ENCODE measurements around the gene CDC20. TPM values are rescaled to one million over a fixed set of nuclear protein-coding genes. Genes with fewer than 3 reads are reported as not detected.
A peak's percentile ranks its signal among the peaks of the same experiment; 100 is the strongest.

The CDC20 gene
- polyA plus RNA-seq, 1 experiment, result 22.8 TPM

DNA sequence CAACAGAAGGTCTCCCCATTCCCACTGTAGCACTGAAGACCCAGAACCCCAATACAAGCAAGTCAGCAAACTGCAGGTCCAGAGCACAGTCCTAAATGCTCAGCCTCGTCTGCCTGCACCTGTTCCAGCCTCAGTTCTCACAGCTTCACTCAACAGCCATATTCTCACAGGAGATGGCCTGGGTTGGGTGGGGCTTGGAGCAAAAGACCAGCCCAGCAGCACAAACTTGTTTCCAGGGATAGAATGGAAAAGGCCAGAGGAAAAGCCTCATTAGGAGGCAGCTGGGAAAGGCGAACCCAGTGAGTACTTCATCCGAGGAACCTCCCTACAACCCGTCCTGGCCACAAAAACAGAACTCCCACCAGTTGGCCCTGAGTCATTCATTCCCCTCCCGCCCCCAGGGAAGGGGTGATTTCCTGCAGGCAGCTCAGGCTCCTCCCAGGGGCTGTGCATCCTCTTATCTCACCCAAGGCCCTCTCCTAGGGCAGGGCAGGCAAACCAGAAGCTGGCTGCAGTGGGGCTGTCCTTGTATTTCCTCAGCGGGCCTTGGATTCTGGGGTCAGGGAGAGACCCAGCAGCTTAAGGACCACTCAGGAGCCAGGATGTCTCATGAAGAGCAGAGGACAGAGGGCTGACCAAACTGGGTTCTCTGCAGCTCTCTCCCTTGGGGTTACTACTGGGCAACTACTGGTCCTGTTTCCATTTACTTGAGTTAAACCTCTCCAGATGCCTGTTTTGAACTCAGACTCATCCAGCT, 28.6 kb upstream of the CDC20 start:
- TF ChIP-seq, protein P1, sequence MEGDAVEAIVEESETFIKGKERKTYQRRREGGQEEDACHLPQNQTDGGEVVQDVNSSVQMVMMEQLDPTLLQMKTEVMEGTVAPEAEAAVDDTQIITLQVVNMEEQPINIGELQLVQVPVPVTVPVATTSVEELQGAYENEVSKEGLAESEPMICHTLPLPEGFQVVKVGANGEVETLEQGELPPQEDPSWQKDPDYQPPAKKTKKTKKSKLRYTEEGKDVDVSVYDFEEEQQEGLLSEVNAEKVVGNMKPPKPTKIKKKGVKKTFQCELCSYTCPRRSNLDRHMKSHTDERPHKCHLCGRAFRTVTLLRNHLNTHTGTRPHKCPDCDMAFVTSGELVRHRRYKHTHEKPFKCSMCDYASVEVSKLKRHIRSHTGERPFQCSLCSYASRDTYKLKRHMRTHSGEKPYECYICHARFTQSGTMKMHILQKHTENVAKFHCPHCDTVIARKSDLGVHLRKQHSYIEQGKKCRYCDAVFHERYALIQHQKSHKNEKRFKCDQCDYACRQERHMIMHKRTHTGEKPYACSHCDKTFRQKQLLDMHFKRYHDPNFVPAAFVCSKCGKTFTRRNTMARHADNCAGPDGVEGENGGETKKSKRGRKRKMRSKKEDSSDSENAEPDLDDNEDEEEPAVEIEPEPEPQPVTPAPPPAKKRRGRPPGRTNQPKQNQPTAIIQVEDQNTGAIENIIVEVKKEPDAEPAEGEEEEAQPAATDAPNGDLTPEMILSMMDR (IDR thresholded peaks at IDR 0.05; ENCODE audit: low read depth, low read length), result no peak
- H3K4me3 ChIP-seq (ENCODE audit: low read depth, low read length), result no peak overlapping the region
- H3K27ac ChIP-seq (ENCODE audit: low read depth, low read length), result peak overlapping the region; percentile 61
- H3K9me3 ChIP-seq (ENCODE audit: control insufficient read depth, insufficient read depth, low read length), result peaks cover 7% of the 10 kb centered on the region
- CTCF ChIA-PET, result no interaction called here
- POLR2A ChIA-PET, result no interaction called here
- H3K27me3 ChIP-seq (ENCODE audit: control insufficient read depth, insufficient read depth, low read length), result no peaks in the 10 kb centered on the region
- peak; percentile 39 for DNase-seq (ENCODE audit: low read depth, low spot score)

DNA sequence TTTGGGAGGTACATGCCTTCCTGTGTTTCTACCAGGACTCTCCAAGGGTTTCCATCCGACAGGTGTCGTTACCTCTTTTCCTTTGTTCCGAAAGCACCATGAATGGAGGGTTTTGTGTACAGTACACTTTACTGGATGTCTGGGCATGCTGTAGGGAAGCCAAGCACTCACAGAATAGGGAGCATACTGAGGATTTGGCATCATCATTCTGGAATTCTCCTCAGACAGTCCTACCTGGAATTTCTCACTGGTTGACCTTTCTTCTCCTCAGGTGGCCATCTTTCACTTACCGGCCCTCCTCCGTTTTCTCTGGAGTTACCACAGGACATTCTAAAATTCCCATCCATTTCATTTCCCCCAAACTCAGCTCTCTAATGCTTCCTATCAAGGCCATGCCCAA, 27.1 kb upstream of the CDC20 start:
- ChIA-PET CTCF (no interaction called here), POLR2A (no interaction called here)

DNA sequence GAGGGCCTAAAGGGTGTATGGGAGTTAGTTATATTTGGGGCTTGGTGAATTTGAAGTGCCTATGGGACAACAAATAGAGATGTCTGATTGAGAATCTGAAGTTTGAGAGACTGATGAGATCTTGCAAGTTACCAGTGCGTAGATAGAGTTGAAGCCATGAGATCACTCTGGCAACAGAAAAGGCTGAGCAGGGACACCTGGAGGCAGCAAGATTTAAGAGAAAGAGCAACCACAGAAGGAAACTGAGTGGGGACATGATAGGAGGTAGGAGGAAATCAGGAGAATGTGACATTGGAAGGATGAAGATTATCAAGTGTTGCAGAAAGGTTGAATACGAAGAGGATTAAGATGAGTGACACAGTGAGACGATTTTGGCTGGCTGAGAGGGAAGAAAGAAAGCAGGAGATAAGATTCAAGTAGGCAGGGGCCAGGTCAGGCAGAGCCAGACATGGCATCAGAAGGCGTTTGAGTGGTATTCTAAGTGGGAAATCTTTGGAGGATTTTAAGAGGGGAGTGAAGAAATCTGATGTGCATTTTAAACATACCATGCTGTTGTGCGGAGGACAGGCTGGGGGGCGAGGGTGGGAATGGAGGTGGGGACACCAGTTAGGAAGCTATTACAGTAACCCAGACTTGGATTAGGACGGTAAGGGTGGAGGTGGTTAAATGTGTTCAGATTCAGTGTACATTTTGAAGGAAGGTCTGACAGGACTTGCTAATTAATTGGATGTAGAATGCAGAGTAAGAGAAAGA, 24.2 kb upstream of the CDC20 start:
- Histone ChIP-seq H3K27me3 (ENCODE audit: control insufficient read depth, insufficient read depth, low read length) (peaks cover 16% of the 10 kb centered on the region), H3K4me3 (ENCODE audit: low read depth, low read length) (no peak overlapping the region), H3K9me3 (ENCODE audit: control insufficient read depth, insufficient read depth, low read length) (no peaks in the 10 kb centered on the region), H3K27ac (ENCODE audit: low read depth, low read length) (no peak overlapping the region)
- no peak for DNase-seq (ENCODE audit: low read depth, low spot score)
- CTCF ChIA-PET, result no interaction called here
- TF ChIP-seq, protein P1 (IDR thresholded peaks at IDR 0.05; ENCODE audit: low read depth, low read length), result no peak
- POLR2A ChIA-PET, result no interaction called here

More for the DNA sequence above, 27.1 kb upstream of the CDC20 start:
- H3K27ac ChIP-seq (ENCODE audit: low read depth, low read length), result no peak overlapping the region
- TF ChIP-seq, protein P1 (IDR thresholded peaks at IDR 0.05; ENCODE audit: low read depth, low read length), result no peak
- H3K9me3 ChIP-seq (ENCODE audit: control insufficient read depth, insufficient read depth, low read length), result peaks cover 3% of the 10 kb centered on the region; the same call in 1 of the 2 replicates
- H3K27me3 ChIP-seq (ENCODE audit: control insufficient read depth, insufficient read depth, low read length), result peaks cover 3% of the 10 kb centered on the region
- DNase-seq (ENCODE audit: low read depth, low spot score), result no peak
- H3K4me3 ChIP-seq (ENCODE audit: low read depth, low read length), result no peak overlapping the region

DNA sequence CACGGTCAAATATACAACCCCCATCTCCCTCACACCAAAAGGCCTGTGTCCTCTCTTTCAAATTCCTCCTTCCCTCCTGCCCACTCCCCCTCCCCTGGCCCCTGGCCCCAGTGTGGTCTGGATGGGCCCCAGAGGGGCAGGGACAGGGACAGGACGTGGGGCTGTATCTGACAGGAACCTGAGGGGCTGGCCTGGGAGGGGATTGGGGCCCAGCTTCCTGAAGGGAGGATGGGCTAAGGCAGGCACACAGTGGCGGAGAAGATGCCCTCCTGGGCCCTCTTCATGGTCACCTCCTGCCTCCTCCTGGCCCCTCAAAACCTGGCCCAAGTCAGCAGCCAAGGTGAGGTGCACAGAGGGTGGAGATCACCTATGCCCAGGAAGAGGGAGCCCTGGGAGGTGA, 21.2 kb upstream of the CDC20 start, which contains the start of gene MPL:
TSS of gene MPL (plus strand) at position 231 of the 400 bp plus-strand sequence. CDS start at position 262, 31 bp downstream.
- H3K9me3 ChIP-seq (ENCODE audit: control insufficient read depth, insufficient read depth, low read length), result no peaks in the 10 kb centered on the region
- CTCF ChIA-PET, result no interaction called here
- peaks cover 33% of the 10 kb centered on the region for H3K27me3 ChIP-seq (ENCODE audit: control insufficient read depth, insufficient read depth, low read length)
- TF ChIP-seq, protein P1 (IDR thresholded peaks at IDR 0.05; ENCODE audit: low read depth, low read length), result no peak
- no peak within 1 kb of the TSS for H3K4me3 ChIP-seq (ENCODE audit: low read depth, low read length)
- POLR2A ChIA-PET, result no interaction called here
- no peak for DNase-seq (ENCODE audit: low read depth, low spot score)
- H3K27ac ChIP-seq (ENCODE audit: low read depth, low read length), result no peak within 1 kb of the TSS

DNA sequence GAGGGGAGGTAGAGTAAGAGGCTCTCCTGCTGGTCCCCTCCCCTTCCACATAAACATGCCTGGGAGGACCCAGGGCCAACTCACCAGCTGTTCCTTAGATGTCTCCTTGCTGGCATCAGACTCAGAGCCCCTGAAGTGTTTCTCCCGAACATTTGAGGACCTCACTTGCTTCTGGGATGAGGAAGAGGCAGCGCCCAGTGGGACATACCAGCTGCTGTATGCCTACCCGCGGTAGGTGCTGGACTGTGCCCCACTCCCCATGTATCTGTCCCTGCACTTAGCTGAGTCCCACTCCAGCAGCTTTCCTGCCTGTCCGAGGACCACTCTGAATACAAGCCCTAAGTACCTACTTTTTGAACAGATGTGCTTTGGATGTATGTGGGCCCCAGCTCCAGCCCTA, 20.8 kb upstream of the CDC20 start:
- no peak overlapping the region for H3K27ac ChIP-seq (ENCODE audit: low read depth, low read length)
- no peak overlapping the region for H3K4me3 ChIP-seq (ENCODE audit: low read depth, low read length)
- ChIA-PET CTCF (no interaction called here), POLR2A (no interaction called here)
- no peak for DNase-seq (ENCODE audit: low read depth, low spot score)
- TF ChIP-seq, protein P1 (IDR thresholded peaks at IDR 0.05; ENCODE audit: low read depth, low read length), result no peak
- peaks cover 33% of the 10 kb centered on the region for H3K27me3 ChIP-seq (ENCODE audit: control insufficient read depth, insufficient read depth, low read length)
- no peaks in the 10 kb centered on the region for H3K9me3 ChIP-seq (ENCODE audit: control insufficient read depth, insufficient read depth, low read length)

Measured in AG04450 (cell line).